Uterus (tissue), 2 donors: ENCODE data around the gene CBLL1.

Experiments used
- CTCF ChIP-seq, 4 experiments: fragments of 200-600 bp in 2 of 4; fragments of 450-650 bp in 2 of 4; sonication (generic) in 2 of 4; IDR thresholded peaks; one replicate each; pipeline ENCODE4 v1.5.1; 2016 to 2019; ENCODE audit warnings: antibody characterized with exemption in 4 of 4, mild to moderate bottlenecking in 2 of 4, moderate library complexity in 1 of 4
- POLR2A ChIP-seq, 2 donors: fragments of 450-650 bp; IDR thresholded peaks; one replicate each; pipeline ENCODE4 v1.6.1; 2016; ENCODE audit warnings: antibody characterized with exemption in 2 of 2, mild to moderate bottlenecking in 1 of 2, moderate library complexity in 1 of 2

DNA sequence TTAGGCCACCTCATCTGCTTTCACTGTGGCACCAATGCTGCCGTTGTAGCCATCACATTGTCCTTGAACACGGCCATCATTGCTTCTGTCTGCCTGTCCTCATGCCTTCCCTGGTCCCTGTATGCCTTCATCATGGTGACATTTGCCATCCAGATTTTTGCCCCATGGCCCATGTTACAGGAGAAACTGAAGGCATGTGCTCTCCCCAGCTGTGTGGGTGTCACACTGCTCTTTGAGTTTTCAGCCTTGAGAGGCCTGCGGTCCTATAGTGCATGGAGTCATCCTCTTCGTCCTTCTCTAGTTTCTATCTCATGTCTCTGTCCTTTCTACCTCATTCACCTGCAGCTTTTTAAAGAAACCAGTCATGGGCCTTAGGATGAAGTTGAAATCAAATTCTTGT is 65.2 kb downstream of the CBLL1 start:
- no peak for TF ChIP-seq CTCF (IDR thresholded peaks at IDR 0.05)
- no peak for TF ChIP-seq POLR2A (IDR thresholded peaks at IDR 0.05)
